Keratinocyte (primary cell): ENCODE results near the gene HS1BP3. TPM values are rescaled to one million over a fixed set of nuclear protein-coding genes. Genes with fewer than 3 reads are reported as not detected.

Experiments
- DNase-seq: peaks from one replicate; pipeline ENCODE4 v3.0.0-alpha.2; 2011; ENCODE audit warnings: low read depth, missing footprints, low spot score
- FAIRE-seq: peaks from 2 replicates; lab custom pipeline; 2011; peaks lifted over from hg19 to GRCh38; lab: Jason Lieb, UNC
- H2AFZ ChIP-seq: 2 replicates; pipeline ENCODE4 v1.6.0; 2012; ENCODE audit warnings: low read length, control low read depth, inconsistent platforms; ENCODE audit not compliant: control insufficient read depth
- H3K27ac ChIP-seq: 2 replicates; pipeline ENCODE4 v1.5.1; 2011; ENCODE audit warnings: low read length; ENCODE audit not compliant: control insufficient read depth, insufficient read depth
- H3K27me3 ChIP-seq: 3 replicates; pipeline ENCODE4 v1.6.0; 2011; ENCODE audit warnings: low read length; ENCODE audit not compliant: control insufficient read depth, insufficient read depth; ENCODE audit errors: extremely low read depth
- H3K36me3 ChIP-seq, 2 experiments: 2 replicates in 1 of 2; 3 replicates in 1 of 2; pipeline ENCODE4 v1.5.1; 2011; ENCODE audit warnings: low read length in 2 of 2, mild to moderate bottlenecking in 1 of 2; ENCODE audit not compliant: control insufficient read depth in 2 of 2, insufficient read depth in 2 of 2; ENCODE audit errors: extremely low read depth in 1 of 2
- H3K4me1 ChIP-seq: 3 replicates; pipeline ENCODE4 v1.5.1; 2011; ENCODE audit warnings: low read length; ENCODE audit not compliant: control insufficient read depth, insufficient read depth; ENCODE audit errors: extremely low read depth
- H3K4me2 ChIP-seq: 3 replicates; pipeline ENCODE4 v1.6.0; 2011; ENCODE audit warnings: low read depth, low read length; ENCODE audit not compliant: control insufficient read depth, insufficient read depth; ENCODE audit errors: extremely low read depth
- H3K4me3 ChIP-seq, 3 experiments: fragments of 200-600 bp in 1 of 3; sonication (generic) in 1 of 3; 2 replicates in 2 of 3; 3 replicates in 1 of 3; pipeline ENCODE4 v1.5.1; 2011 to 2016; ENCODE audit warnings: low read length in 3 of 3, mild to moderate bottlenecking in 3 of 3, control low read depth in 2 of 3, inconsistent platforms in 1 of 3, low read depth in 1 of 3, mixed read lengths in 1 of 3, mixed run types in 1 of 3, moderate library complexity in 1 of 3; ENCODE audit not compliant: control insufficient read depth in 2 of 3, insufficient read depth in 2 of 3; ENCODE audit errors: extremely low read depth in 1 of 3
- H3K79me2 ChIP-seq: 2 replicates; pipeline ENCODE4 v1.6.0; 2012; ENCODE audit warnings: low read length; ENCODE audit not compliant: control insufficient read depth, insufficient read depth
- H3K9ac ChIP-seq: 3 replicates; pipeline ENCODE4 v1.6.0; 2011; ENCODE audit warnings: low read length; ENCODE audit not compliant: control insufficient read depth, insufficient read depth; ENCODE audit errors: extremely low read depth
- H3K9me1 ChIP-seq: 3 replicates; pipeline ENCODE4 v1.6.0; 2011; ENCODE audit warnings: low read length; ENCODE audit not compliant: control insufficient read depth, insufficient read depth; ENCODE audit errors: extremely low read depth
- H3K9me3 ChIP-seq: 2 replicates; pipeline ENCODE4 v1.5.1; 2012; ENCODE audit warnings: low read depth, low read length; ENCODE audit not compliant: control insufficient read depth
- H4K20me1 ChIP-seq: 3 replicates; pipeline ENCODE4 v1.6.0; 2011; ENCODE audit warnings: low read length; ENCODE audit not compliant: control insufficient read depth, insufficient read depth; ENCODE audit errors: extremely low read depth
- CTCF ChIP-seq, 3 experiments: IDR thresholded peaks in 1 of 3; conservative IDR thresholded peaks in 1 of 3; optimal IDR thresholded peaks in 1 of 3; 2 replicates in 2 of 3; 3 replicates in 1 of 3; pipeline versions ENCODE3 to v1.5.1; 2011; ENCODE audit warnings: low read length in 3 of 3, mild to moderate bottlenecking in 3 of 3, moderate library complexity in 2 of 3, control low read depth in 1 of 3, inconsistent platforms in 1 of 3; ENCODE audit not compliant: insufficient read depth in 2 of 3; ENCODE audit errors: extremely low read depth in 1 of 3
- EZH2 ChIP-seq: IDR thresholded peaks from one replicate; pipeline ENCODE4 v1.6.1; 2012; ENCODE audit warnings: inconsistent platforms, mild to moderate bottlenecking, low read length, moderate library complexity
- dilution Hi-C: fragments of 300-500 bp; cut with MboI; formaldehyde crosslinking; loops from one replicate; pipeline ENCODE4 v1.7.0; 2020; ENCODE audit warnings: low sequenced_read_pairs; ENCODE audit not compliant: extremely low pct_ligation_motif_present
- polyA plus RNA-seq, 5 experiments: library from polyadenylated mRNA; depleted of rRNA in 3 of 5; stranded (reverse) in 3 of 5; stranded (forward) in 1 of 5; unstranded in 1 of 5; fragments of >200 nt; gene quantifications; 1 replicate in 1 of 5; 2 replicates in 3 of 5; 3 replicates in 1 of 5; pipeline versions ENCODE4 v1.2.1 to v1.2.3, GENCODE V29; 2011 to 2012; ENCODE audit warnings: missing spikeins in 2 of 5, low read depth in 1 of 5, low replicate concordance in 1 of 5

Gene HS1BP3
- polyA plus RNA-seq, 1 donor (not counting 4 experiments of a cell fraction or from before 2014, with no cell fraction given), result 18.5 TPM

- no peak for FAIRE-seq
These were observed 3.6 kb upstream of the HS1BP3 start for GRCh38 chr2:20654535-20654813.

GRCh38 chr2:20653695-20654534 lies 3.0 kb upstream of the HS1BP3 start:
- no peak for DNase-seq
- dilution Hi-C loops, result no loop called here
- TF ChIP-seq EZH2, result no peak
- TF ChIP-seq CTCF (optimal IDR thresholded peaks at IDR 0.05 in 1 of 3, IDR thresholded peaks at IDR 0.05 in 1 of 3, conservative IDR thresholded peaks at IDR 0.05 in 1 of 3; ENCODE audit: extremely low read depth in 1 of 3, insufficient read depth in 2 of 3, low read length in 3 of 3), result peak in 2 of 3 experiments; percentile 4 to 5

More at GRCh38 chr2:20654535-20654813, 3.6 kb upstream of the HS1BP3 start:
- Histone ChIP-seq H3K9me1 (no peaks in the 10 kb centered on the region), H3K4me2 (no peak overlapping the region), H3K79me2 (peaks cover 8% of the 10 kb centered on the region), H3K36me3 (no peaks in the 10 kb centered on the region), H3K27ac (no peak overlapping the region), H3K9me3 (no peaks in the 10 kb centered on the region), H3K27me3 (peaks cover 4% of the 10 kb centered on the region), H2AFZ (no peak overlapping the region), H3K4me1 (peaks cover 14% of the 10 kb centered on the region), H4K20me1 (no peaks in the 10 kb centered on the region), H3K4me3 (no peak overlapping the region), H3K9ac (no peak overlapping the region)
- no peak for DNase-seq
- TF ChIP-seq EZH2, result no peak
- TF ChIP-seq CTCF (optimal IDR thresholded peaks at IDR 0.05 in 1 of 3, IDR thresholded peaks at IDR 0.05 in 1 of 3, conservative IDR thresholded peaks at IDR 0.05 in 1 of 3; ENCODE audit: extremely low read depth in 1 of 3, insufficient read depth in 2 of 3, low read length in 3 of 3), result no peak
- dilution Hi-C loops, result no loop called here

More at GRCh38 chr2:20653695-20654534, 3.0 kb upstream of the HS1BP3 start:
- Histone ChIP-seq H3K9me1 (no peaks in the 10 kb centered on the region), H3K4me1 (peaks cover 16% of the 10 kb centered on the region), H3K4me3 (no peak overlapping the region), H3K27me3 (peaks cover 4% of the 10 kb centered on the region), H3K4me2 (no peak overlapping the region), H3K27ac (no peak overlapping the region), H3K36me3 (no peaks in the 10 kb centered on the region), H3K9ac (no peak overlapping the region), H2AFZ (no peak overlapping the region), H4K20me1 (no peaks in the 10 kb centered on the region), H3K79me2 (peaks cover 13% of the 10 kb centered on the region), H3K9me3 (no peaks in the 10 kb centered on the region)
- no peak for FAIRE-seq
